Endothelial cell of umbilical vein (primary cell): ENCODE measurements around the gene GPR108. TPM values are rescaled to one million over a fixed set of nuclear protein-coding genes. Genes with fewer than 3 reads are reported as not detected.

Experiments
- BruUV-seq: library from RNA; stranded (reverse); fragments of 400-500 nt; replicated peaks from 2 replicates; lab custom pipeline; 2021; lab: Mats Ljungman, UMichigan
- CTCF ChIA-PET: fragments of 300-600, 350-600 bp; sonication (Branson Sonifier 250); formaldehyde crosslinking; loops from one replicate; lab custom pipeline; 2021; ENCODE audit warnings: antibody characterized with exemption, inconsistent platforms; lab: Charles Lee
- POLR2A ChIA-PET: fragments of 300-600, 350-600 bp; sonication (Branson Sonifier 250); formaldehyde crosslinking; loops from one replicate; lab custom pipeline; 2021; ENCODE audit warnings: antibody characterized with exemption, inconsistent platforms; lab: Charles Lee
- DNase-seq: peaks from one replicate; pipeline ENCODE4 v3.0.0-alpha.2; 2011; ENCODE audit warnings: low read depth, low spot score
- FAIRE-seq: peaks from 2 replicates; lab custom pipeline; 2011; peaks lifted over from hg19 to GRCh38; lab: Jason Lieb, UNC
- H2AFZ ChIP-seq: 2 replicates; pipeline ENCODE4 v1.6.0; 2012; ENCODE audit warnings: low read depth, low read length, control low read depth, inconsistent platforms
- H3K27ac ChIP-seq: 2 replicates; pipeline ENCODE4 v1.5.1; 2011; ENCODE audit warnings: low read depth, mild to moderate bottlenecking, control low read depth, low read length, moderate library complexity; ENCODE audit not compliant: insufficient read depth
- H3K27me3 ChIP-seq, 2 experiments: 2 replicates each; pipeline versions ENCODE4 v1.6.0 to v1.6.1; 2011; ENCODE audit warnings: low read length in 2 of 2, mixed read lengths in 1 of 2; ENCODE audit not compliant: control insufficient read depth in 2 of 2, insufficient read depth in 2 of 2
- H3K36me3 ChIP-seq, 2 experiments: 2 replicates in 1 of 2; 3 replicates in 1 of 2; pipeline ENCODE4 v1.5.1; 2011; ENCODE audit warnings: low read length in 2 of 2, mild to moderate bottlenecking in 1 of 2, moderate library complexity in 1 of 2; ENCODE audit not compliant: control insufficient read depth in 2 of 2, insufficient read depth in 2 of 2; ENCODE audit errors: extremely low read depth in 1 of 2
- H3K4me1 ChIP-seq: 3 replicates; pipeline ENCODE4 v1.5.1; 2011; ENCODE audit warnings: mild to moderate bottlenecking, low read length; ENCODE audit not compliant: control insufficient read depth, insufficient read depth; ENCODE audit errors: extremely low read depth
- H3K4me2 ChIP-seq: 2 replicates; pipeline ENCODE4 v1.6.1; 2011; ENCODE audit warnings: low read length, control low read depth, mixed read lengths; ENCODE audit not compliant: insufficient read depth
- H3K4me3 ChIP-seq, 3 experiments: fragments of 200-600 bp in 1 of 3; sonication (generic), shearing (Covaris generic) in 1 of 3; replicated peaks in 1 of 3; 2 replicates each; pipeline ENCODE4 v1.5.1; 2011 to 2016; ENCODE audit warnings: control low read depth in 3 of 3, low read length in 3 of 3, mild to moderate bottlenecking in 2 of 3, inconsistent platforms in 1 of 3, low read depth in 1 of 3, moderate library complexity in 1 of 3; ENCODE audit not compliant: insufficient read depth in 1 of 3
- H3K79me2 ChIP-seq: 2 replicates; pipeline ENCODE4 v1.6.0; 2012; ENCODE audit warnings: low read length, inconsistent platforms; ENCODE audit not compliant: control insufficient read depth, insufficient read depth
- H3K9ac ChIP-seq: replicated peaks from 2 replicates; pipeline ENCODE3; 2011; ENCODE audit warnings: low read length, control low read depth; ENCODE audit not compliant: insufficient read depth; ENCODE audit errors: extremely low read depth
- H3K9me1 ChIP-seq: replicated peaks from 3 replicates; pipeline ENCODE4 v1.6.0; 2011; ENCODE audit warnings: mild to moderate bottlenecking, low read length; ENCODE audit not compliant: control insufficient read depth, insufficient read depth; ENCODE audit errors: extremely low read depth
- H3K9me3 ChIP-seq: replicated peaks from 2 replicates; pipeline ENCODE4 v1.5.1; 2012; ENCODE audit warnings: low read length, inconsistent platforms; ENCODE audit not compliant: control insufficient read depth, insufficient read depth
- H4K20me1 ChIP-seq: replicated peaks from 2 replicates; pipeline ENCODE3; 2011; ENCODE audit warnings: mild to moderate bottlenecking, low read length; ENCODE audit not compliant: control insufficient read depth, insufficient read depth; ENCODE audit errors: extremely low read depth
- CTCF ChIP-seq, 2 donors: IDR thresholded peaks; 1 replicate in 1 of 2; 2 replicates in 1 of 2; pipeline ENCODE4 v1.5.1; 2011; ENCODE audit warnings: low read length in 2 of 2, mild to moderate bottlenecking in 2 of 2, moderate library complexity in 2 of 2, control low read depth in 1 of 2, inconsistent platforms in 1 of 2, low read depth in 1 of 2; ENCODE audit not compliant: insufficient read depth in 1 of 2; ENCODE audit errors: extremely low read depth in 1 of 2
- EZH2 ChIP-seq: IDR thresholded peaks from 2 replicates; pipeline ENCODE4 v1.6.1; 2012; ENCODE audit warnings: borderline replicate concordance, low read depth, mild to moderate bottlenecking, moderate library complexity, low read length, inconsistent platforms; ENCODE audit not compliant: severe bottlenecking
- FOS ChIP-seq: IDR thresholded peaks from 2 replicates; pipeline ENCODE4 v1.6.1; 2011; ENCODE audit warnings: mild to moderate bottlenecking, low read length, moderate library complexity, borderline replicate concordance; ENCODE audit not compliant: insufficient read depth
- GATA2 ChIP-seq: IDR thresholded peaks from 2 replicates; pipeline ENCODE4 v1.7.0; 2011; ENCODE audit warnings: low read depth, mild to moderate bottlenecking, moderate library complexity, mixed read lengths, low read length; ENCODE audit not compliant: insufficient read length, insufficient read depth
- JUN ChIP-seq: IDR thresholded peaks from 2 replicates; pipeline ENCODE4 v1.6.1; 2011; ENCODE audit warnings: borderline replicate concordance, low read depth; ENCODE audit not compliant: insufficient read length, insufficient read depth
- MAX ChIP-seq: IDR thresholded peaks from 2 replicates; pipeline ENCODE4 v1.6.1; 2011; ENCODE audit not compliant: insufficient read depth, insufficient read length
- POLR2A ChIP-seq: IDR thresholded peaks from 2 replicates; pipeline ENCODE4 v1.6.1; 2012; ENCODE audit warnings: low read depth, mild to moderate bottlenecking, control low read depth, low read length
- POLR2AphosphoS5 ChIP-seq: IDR thresholded peaks from 2 replicates; pipeline ENCODE4 v1.6.1; 2012; ENCODE audit warnings: low read depth, mild to moderate bottlenecking, control low read depth, low read length, moderate library complexity; ENCODE audit not compliant: insufficient read depth
- dilution Hi-C: fragments of 300-500 bp; cut with MboI; formaldehyde crosslinking; loops from one replicate; pipeline ENCODE4 v1.15.0; 2019; ENCODE audit warnings: low sequenced_read_pairs; ENCODE audit not compliant: extremely low pct_ligation_motif_present
- intact Hi-C: fragments of 100-400 bp; cut with micrococcal nuclease; formaldehyde crosslinking; loops from one replicate; pipeline ENCODE4 v1.10.0; 2022
- polyA plus RNA-seq, 4 experiments: library from polyadenylated mRNA; depleted of rRNA in 3 of 4; stranded (reverse) in 3 of 4; unstranded in 1 of 4; fragments of >200 nt; gene quantifications; 2 replicates each; pipeline versions ENCODE4 v1.2.1 to v1.2.3, GENCODE V29; 2011 to 2012; ENCODE audit warnings: missing spikeins in 1 of 4
- total RNA-seq: library from RNA; stranded (reverse); gene quantifications from 2 replicates; pipeline ENCODE4 v1.2.3, GENCODE V29; 2021

GPR108 gene
- total and polyA plus RNA-seq, 2 donors (not counting 3 experiments of a cell fraction or from before 2014, with no cell fraction given) = 68.5 to 80.2 TPM

GRCh38 chr19:6738787-6739389, 1.5 kb upstream of the GPR108 start:
- Histone ChIP-seq H3K9ac (peak overlapping the region; percentile 27), H3K4me3 (peak overlapping the region in 2 of 3 experiments; percentile 3 to 16), H3K27ac (peak overlapping the region; percentile 54), H3K9me1 (no peaks in the 10 kb centered on the region), H3K79me2 (peaks cover 33% of the 10 kb centered on the region), H3K4me2 (peak overlapping the region; percentile 75), H3K4me1 (peaks cover 46% of the 10 kb centered on the region), H3K9me3 (no peaks in the 10 kb centered on the region), H4K20me1 (no peaks in the 10 kb centered on the region), H3K36me3 (peaks cover 0 to 6% of the 10 kb centered on the region in 2 experiments), H3K27me3 (no peaks in the 10 kb centered on the region), H2AFZ (peak overlapping the region; percentile 82)
- DNase-seq (no peak), FAIRE-seq (peak; percentile 15)
- no TSS peak for BruUV-seq
- dilution Hi-C loops = no loop called here
- intact Hi-C loops = loop anchor here (1.0 to 10.0 kb wide), 9 partner anchors 14 to 367 kb away; partner anchors contain the start of genes ALKBH7, KHSRP, TNFSF14 and TNFSF9
- POLR2A ChIA-PET = interaction anchor here (1.1 kb wide), 1 partner anchor 125 kb away, joined by 3 read pairs; no protein-coding TSS in a partner anchor
- no peak for TF ChIP-seq JUN
- TF ChIP-seq GATA2 = no peak
- no peak for TF ChIP-seq EZH2
- no peak for TF ChIP-seq POLR2AphosphoS5
- TF ChIP-seq MAX = no peak
- no peak for TF ChIP-seq FOS
- TF ChIP-seq POLR2A = no peak
- TF ChIP-seq CTCF (IDR thresholded peaks at IDR 0.05; ENCODE audit: extremely low read depth in 1 of 2, insufficient read depth in 1 of 2, low read depth in 1 of 2, low read length in 2 of 2) = no peak
- CTCF ChIA-PET = interaction anchor here (1.0 to 6.2 kb wide), 10 partner anchors 11 to 222 kb away, joined by 3 to 179 read pairs (median 6); partner anchors contain the start of gene VAV1
